Neuronal stem cell (in vitro differentiated cells): ENCODE results near the gene MEGF9.

Experiments
- DNase-seq: peaks from one replicate; pipeline ENCODE4 v3.0.0-alpha.2; 2013; ENCODE audit warnings: low spot score
- H2AFZ ChIP-seq: one replicate; pipeline ENCODE4 v1.6.1; 2013; ENCODE audit warnings: mild to moderate bottlenecking, low read length, inconsistent platforms
- H2AK5ac ChIP-seq: 2 replicates; pipeline ENCODE4 v1.6.1; 2013; ENCODE audit warnings: low read depth, mild to moderate bottlenecking, inconsistent platforms, low read length, moderate library complexity, mixed read lengths
- H2BK120ac ChIP-seq: 2 replicates; pipeline ENCODE4 v1.6.1; 2013; ENCODE audit warnings: low read depth, mild to moderate bottlenecking, inconsistent platforms, low read length, moderate library complexity, mixed read lengths
- H2BK12ac ChIP-seq: one replicate; pipeline ENCODE4 v1.6.1; 2013; ENCODE audit warnings: low read length, inconsistent platforms
- H2BK15ac ChIP-seq: 2 replicates; pipeline ENCODE4 v1.6.1; 2013; ENCODE audit warnings: mild to moderate bottlenecking, low read length, inconsistent platforms, mixed read lengths
- H2BK5ac ChIP-seq: one replicate; pipeline ENCODE4 v1.6.1; 2013; ENCODE audit warnings: inconsistent platforms, mild to moderate bottlenecking, low read length, moderate library complexity
- H3K14ac ChIP-seq: one replicate; pipeline ENCODE4 v1.6.1; 2013; ENCODE audit warnings: low read length, inconsistent platforms
- H3K18ac ChIP-seq: 2 replicates; pipeline ENCODE4 v1.6.1; 2013; ENCODE audit warnings: low read length, inconsistent platforms
- H3K23ac ChIP-seq: 2 replicates; pipeline ENCODE4 v1.6.1; 2013; ENCODE audit warnings: low read depth, mild to moderate bottlenecking, mixed read lengths, low read length, inconsistent platforms; ENCODE audit not compliant: poor library complexity
- H3K27ac ChIP-seq: replicated peaks from 3 replicates; pipeline ENCODE4 v1.5.1; 2013; ENCODE audit warnings: low read length, inconsistent platforms
- H3K27me3 ChIP-seq, 3 experiments: 2 replicates each; pipeline ENCODE4 v1.6.1; 2013; ENCODE audit warnings: low read length in 3 of 3, mild to moderate bottlenecking in 2 of 3, inconsistent platforms in 1 of 3, low read depth in 1 of 3, mixed read lengths in 1 of 3, moderate library complexity in 1 of 3; ENCODE audit not compliant: control insufficient read depth in 3 of 3, insufficient read depth in 3 of 3
- H3K36me3 ChIP-seq, 2 donors: replicated peaks in 1 of 2; 2 replicates each; pipeline ENCODE4 v1.6.1; 2013; ENCODE audit warnings: low read length in 2 of 2; ENCODE audit not compliant: control insufficient read depth in 2 of 2, insufficient read depth in 2 of 2
- H3K4ac ChIP-seq: 2 replicates; pipeline ENCODE4 v1.6.1; 2013; ENCODE audit warnings: inconsistent platforms, mild to moderate bottlenecking, low read length, moderate library complexity
- H3K4me1 ChIP-seq, 2 donors: 1 replicate in 1 of 2; 2 replicates in 1 of 2; pipeline ENCODE4 v1.6.1; 2013; ENCODE audit warnings: low read length in 2 of 2, low read depth in 1 of 2; ENCODE audit not compliant: control insufficient read depth in 2 of 2, insufficient read depth in 1 of 2
- H3K4me2 ChIP-seq: one replicate; pipeline ENCODE4 v1.6.1; 2013; ENCODE audit warnings: mild to moderate bottlenecking, low read length, inconsistent platforms; ENCODE audit not compliant: insufficient read depth, poor library complexity, severe bottlenecking
- H3K4me3 ChIP-seq, 2 donors: 2 replicates each; pipeline ENCODE4 v1.5.1; 2013; ENCODE audit warnings: low read length in 2 of 2, mild to moderate bottlenecking in 2 of 2, inconsistent platforms in 1 of 2, moderate library complexity in 1 of 2
- H3K79me1 ChIP-seq: one replicate; pipeline ENCODE4 v1.6.1; 2013; ENCODE audit warnings: low read depth, mild to moderate bottlenecking, inconsistent platforms, low read length, moderate library complexity
- H3K9ac ChIP-seq: one replicate; pipeline ENCODE4 v1.6.1; 2013; ENCODE audit warnings: mild to moderate bottlenecking, low read depth, low read length, inconsistent platforms; ENCODE audit not compliant: poor library complexity
- H3K9me3 ChIP-seq, 2 donors: replicated peaks in 1 of 2; 2 replicates each; pipeline versions ENCODE3 to v1.6.1; 2013; ENCODE audit warnings: low read length in 2 of 2, mild to moderate bottlenecking in 2 of 2, inconsistent platforms in 1 of 2, low read depth in 1 of 2, mixed read lengths in 1 of 2, moderate library complexity in 1 of 2; ENCODE audit not compliant: control insufficient read depth in 2 of 2, insufficient read depth in 1 of 2
- H4K8ac ChIP-seq: one replicate; pipeline ENCODE4 v1.6.1; 2013; ENCODE audit warnings: low read depth, mild to moderate bottlenecking, inconsistent platforms, low read length, moderate library complexity
- H4K91ac ChIP-seq: one replicate; pipeline ENCODE4 v1.6.1; 2013; ENCODE audit warnings: low read length, low read depth, mild to moderate bottlenecking, inconsistent platforms; ENCODE audit not compliant: poor library complexity
- WGBS, 2 donors: extraction: QIAGEN DNeasy Blood & Tissue Kit; methylation state at CpG; one replicate each; pipeline ENCODE4 v1.1.7; 2013; ENCODE audit warnings: missing lambda C conversion rate in 2 of 2, mixed read lengths in 1 of 2; ENCODE audit not compliant: insufficient read length in 2 of 2, insufficient replicate concordance in 1 of 2; ENCODE audit errors: extremely low coverage in 2 of 2; 5-methylcytosine and 5-hydroxymethylcytosine counted together

The MEGF9 gene

GRCh38 chr9:120690372-120690771 is 23.9 kb downstream of the MEGF9 start:
- Histone ChIP-seq H2BK12ac (no peak overlapping the region), H3K9ac (no peak overlapping the region), H3K14ac (no peak overlapping the region), H4K91ac (no peak overlapping the region), H3K4me2 (no peak overlapping the region), H3K4me3 (no peak overlapping the region), H2BK120ac (no peak overlapping the region), H3K36me3 (peaks cover 0 to 5% of the 10 kb centered on the region in 2 donors), H3K9me3 (no peaks in the 10 kb centered on the region), H2BK5ac (no peak overlapping the region), H3K23ac (no peak overlapping the region), H3K4ac (no peak overlapping the region), H2BK15ac (no peak overlapping the region), H3K27ac (no peak overlapping the region), H3K4me1 (peaks cover 5 to 45% of the 10 kb centered on the region in 2 donors), H2AK5ac (no peak overlapping the region), H3K18ac (no peak overlapping the region), H3K79me1 (no peaks in the 10 kb centered on the region), H2AFZ (no peak overlapping the region), H3K27me3 (no peaks in the 10 kb centered on the region), H4K8ac (no peak overlapping the region)
- no peak for DNase-seq

GRCh38 chr9:120689860-120690259 is 24.4 kb downstream of the MEGF9 start:
- Histone ChIP-seq H2BK5ac (no peak overlapping the region), H3K27ac (no peak overlapping the region), H2AK5ac (no peak overlapping the region), H3K36me3 (peaks cover 0 to 5% of the 10 kb centered on the region in 2 donors), H4K91ac (no peak overlapping the region), H3K4me1 (peaks cover 5 to 45% of the 10 kb centered on the region in 2 donors), H3K9me3 (no peaks in the 10 kb centered on the region), H3K4ac (no peak overlapping the region), H3K27me3 (no peaks in the 10 kb centered on the region), H3K4me3 (no peak overlapping the region), H3K23ac (no peak overlapping the region), H3K79me1 (no peaks in the 10 kb centered on the region), H3K9ac (no peak overlapping the region), H2AFZ (no peak overlapping the region), H3K14ac (no peak overlapping the region), H2BK15ac (no peak overlapping the region), H2BK12ac (no peak overlapping the region), H3K18ac (no peak overlapping the region), H2BK120ac (no peak overlapping the region), H4K8ac (no peak overlapping the region), H3K4me2 (no peak overlapping the region)
- DNase-seq = peak; percentile 23
- WGBS, 2 donors = 100% methylated on average over 1 of the region's 3 CpGs; no CpG with 5 or more reads in 1 of the 2 donors

- no peak overlapping the region for H3K23ac ChIP-seq
- H2BK15ac ChIP-seq = no peak overlapping the region
- H3K9me3 ChIP-seq = no peaks in the 10 kb centered on the region
- no peak overlapping the region for H2BK120ac ChIP-seq
- H2BK5ac ChIP-seq = no peak overlapping the region
- H4K91ac ChIP-seq = no peak overlapping the region
- H3K4me3 ChIP-seq = no peak overlapping the region
- H4K8ac ChIP-seq = no peak overlapping the region
- H3K27me3 ChIP-seq = no peaks in the 10 kb centered on the region
- no peak overlapping the region for H3K14ac ChIP-seq
- no peak overlapping the region for H2AFZ ChIP-seq
- peaks cover 5 to 42% of the 10 kb centered on the region in 2 donors for H3K4me1 ChIP-seq
- WGBS, 2 donors = no CpG with 5 or more reads among the region's 3 CpGs
- no peak overlapping the region for H2AK5ac ChIP-seq
- H2BK12ac ChIP-seq = no peak overlapping the region
- no peak for DNase-seq
- no peak overlapping the region for H3K9ac ChIP-seq
- H3K36me3 ChIP-seq = peaks cover 0 to 5% of the 10 kb centered on the region in 2 donors
- no peak overlapping the region for H3K4me2 ChIP-seq
- no peak overlapping the region for H3K27ac ChIP-seq
- no peaks in the 10 kb centered on the region for H3K79me1 ChIP-seq
- no peak overlapping the region for H3K18ac ChIP-seq
- no peak overlapping the region for H3K4ac ChIP-seq
These were observed 25.5 kb downstream of the MEGF9 start for GRCh38 chr9:120688758-120689157.

GRCh38 chr9:120683150-120683549 is 31.1 kb downstream of the MEGF9 start:
- Histone ChIP-seq H3K36me3 (peaks cover 0 to 5% of the 10 kb centered on the region in 2 donors), H3K79me1 (no peaks in the 10 kb centered on the region), H2AFZ (no peak overlapping the region), H3K9ac (no peak overlapping the region), H3K18ac (no peak overlapping the region), H3K9me3 (no peaks in the 10 kb centered on the region), H3K23ac (no peak overlapping the region), H4K91ac (no peak overlapping the region), H4K8ac (no peak overlapping the region), H2BK12ac (no peak overlapping the region), H2BK15ac (no peak overlapping the region), H3K4me3 (no peak overlapping the region), H3K4me1 (peaks cover 4 to 5% of the 10 kb centered on the region in 2 donors), H3K27ac (no peak overlapping the region), H2BK5ac (no peak overlapping the region), H3K4me2 (no peak overlapping the region), H2BK120ac (no peak overlapping the region), H3K27me3 (no peaks in the 10 kb centered on the region), H3K14ac (no peak overlapping the region), H2AK5ac (no peak overlapping the region), H3K4ac (no peak overlapping the region)
- WGBS, 2 donors = no CpG with 5 or more reads among the region's 3 CpGs
- DNase-seq = no peak
